HepG2 (cell line): ENCODE results near the gene TGM5. TPM values are rescaled to one million over a fixed set of nuclear protein-coding genes. Genes with fewer than 3 reads are reported as not detected.

Source experiments
- ATAC-seq: fragments of 200-7000 bp; cut with Tn5 transposase; 3 replicates; pipeline ENCODE4 v1.9.1; 2020; ENCODE audit warnings: mild to moderate bottlenecking, moderate library complexity
- BruUV-seq: library from RNA; stranded (reverse); fragments of 400-500 nt; replicated peaks from 2 replicates; lab custom pipeline; 2021; lab: Mats Ljungman, UMichigan
- CTCF ChIA-PET: fragments of 300-600 bp; formaldehyde crosslinking; extraction: SDS; loops from one replicate; lab custom pipeline; 2021; ENCODE audit warnings: low total read pairs, inconsistent platforms, low intra/inter-chr PET ratio; lab: Yijun Ruan, JAX
- POLR2A ChIA-PET: fragments of 350-600 bp; sonication (Branson Sonifier 250); formaldehyde crosslinking; loops from one replicate; lab custom pipeline; 2020; ENCODE audit warnings: antibody characterized with exemption, inconsistent platforms; lab: Yijun Ruan, JAX
- DNase-seq: peaks from one replicate; pipeline ENCODE4 v3.0.0-alpha.2; 2015; ENCODE audit warnings: low spot score
- FAIRE-seq: peaks from 3 replicates; lab custom pipeline; 2011; peaks lifted over from hg19 to GRCh38; lab: Jason Lieb, UNC
- H2AFZ ChIP-seq: one replicate; pipeline ENCODE4 v1.6.1; 2011; ENCODE audit warnings: low read length, inconsistent platforms
- H3K27ac ChIP-seq: fragments of 300-600 bp; 3 replicates; pipeline ENCODE4 v1.8.0; 2011; ENCODE audit warnings: mixed run types, mild to moderate bottlenecking, mixed read lengths, low read length, inconsistent platforms; ENCODE audit not compliant: insufficient read depth; ENCODE audit errors: extremely low read length
- H3K27me3 ChIP-seq, 2 experiments: fragments of 200-600 bp in 1 of 2; 2 replicates in 1 of 2; 3 replicates in 1 of 2; pipeline versions ENCODE4 v1.6.0 to v1.8.0; 2011; ENCODE audit warnings: low read length in 2 of 2, mild to moderate bottlenecking in 2 of 2, moderate library complexity in 2 of 2, inconsistent platforms in 1 of 2; ENCODE audit not compliant: insufficient read depth in 2 of 2, control insufficient read depth in 1 of 2
- H3K36me3 ChIP-seq, 2 experiments: fragments of 200-600 bp in 1 of 2; replicated peaks in 1 of 2; 2 replicates in 1 of 2; 3 replicates in 1 of 2; pipeline versions ENCODE4 v1.5.1 to v1.8.0; 2011; ENCODE audit warnings: low read length in 2 of 2, inconsistent platforms in 1 of 2; ENCODE audit not compliant: insufficient read depth in 2 of 2, control insufficient read depth in 1 of 2
- H3K4me1 ChIP-seq: 2 replicates; pipeline ENCODE4 v1.5.1; 2012; ENCODE audit warnings: low read length, inconsistent platforms; ENCODE audit not compliant: insufficient read depth
- H3K4me2 ChIP-seq: 2 replicates; pipeline ENCODE4 v1.6.0; 2011; ENCODE audit warnings: low read depth, low read length, inconsistent platforms
- H3K4me3 ChIP-seq, 3 experiments: fragments of 200-600 bp in 1 of 3; sonication (generic), shearing (Covaris generic) in 1 of 3; replicated peaks in 1 of 3; 2 replicates each; pipeline ENCODE4 v1.5.1; 2011 to 2016; ENCODE audit warnings: low read length in 3 of 3, inconsistent platforms in 2 of 3, low read depth in 2 of 3, mild to moderate bottlenecking in 2 of 3, control low read depth in 1 of 3, mixed read lengths in 1 of 3; ENCODE audit not compliant: insufficient read depth in 1 of 3
- H3K79me2 ChIP-seq: one replicate; pipeline ENCODE4 v1.6.1; 2011; ENCODE audit warnings: low read length, inconsistent platforms; ENCODE audit not compliant: insufficient read depth
- H3K9ac ChIP-seq: 2 replicates; pipeline ENCODE4 v1.6.0; 2011; ENCODE audit warnings: mild to moderate bottlenecking, low read depth, low read length, inconsistent platforms; ENCODE audit not compliant: insufficient read depth
- H3K9me3 ChIP-seq: 2 replicates; pipeline ENCODE4 v1.5.1; 2012; ENCODE audit warnings: mild to moderate bottlenecking, low read length
- H4K20me1 ChIP-seq: 2 replicates; pipeline ENCODE4 v1.6.0; 2011; ENCODE audit warnings: inconsistent platforms, mild to moderate bottlenecking, low read length, moderate library complexity; ENCODE audit not compliant: insufficient read depth
- ERF ChIP-seq: IDR thresholded peaks from 2 replicates; pipeline ENCODE4 v1.6.1; 2018; ENCODE audit warnings: missing biosample characterization, missing genetic modification reagents
- HMG20A ChIP-seq: IDR thresholded peaks from 2 replicates; pipeline ENCODE4 v1.6.1; 2016; ENCODE audit warnings: borderline replicate concordance
- HOXA5 ChIP-seq: sonication (generic); formaldehyde crosslinking; IDR thresholded peaks from 2 replicates; pipeline ENCODE4 v1.4.0; 2020; ENCODE audit warnings: missing genetic modification reagents
- KDM5B ChIP-seq: sonication (generic); formaldehyde crosslinking; IDR thresholded peaks from 2 replicates; pipeline ENCODE4 v1.4.0; 2020; ENCODE audit warnings: missing genetic modification reagents, mild to moderate bottlenecking, borderline replicate concordance
- NFE2L1 ChIP-seq: sonication (generic); formaldehyde crosslinking; IDR thresholded peaks from 2 replicates; pipeline ENCODE4 v1.4.0; 2020; ENCODE audit warnings: missing genetic modification reagents, mild to moderate bottlenecking, borderline replicate concordance
- REXO4 ChIP-seq: sonication (generic); formaldehyde crosslinking; IDR thresholded peaks from 2 replicates; pipeline ENCODE4 v1.8.0; 2022; ENCODE audit warnings: missing genetic modification reagents, mild to moderate bottlenecking, borderline replicate concordance
- RFXAP ChIP-seq: sonication (generic); formaldehyde crosslinking; IDR thresholded peaks from 2 replicates; pipeline ENCODE4 v1.4.0; 2020; ENCODE audit warnings: missing genetic modification reagents, borderline replicate concordance
- YEATS2 ChIP-seq: sonication (generic); formaldehyde crosslinking; IDR thresholded peaks from 2 replicates; pipeline ENCODE4 v1.4.0; 2020; ENCODE audit warnings: missing genetic modification reagents, borderline replicate concordance
- ZNF143 ChIP-seq: sonication (generic); formaldehyde crosslinking; IDR thresholded peaks from 2 replicates; pipeline ENCODE4 v1.4.0; 2020; ENCODE audit warnings: missing genetic modification reagents
- ZNF333 ChIP-seq: sonication (generic); formaldehyde crosslinking; IDR thresholded peaks from 2 replicates; pipeline ENCODE4 v1.4.0; 2020; ENCODE audit warnings: mild to moderate bottlenecking, missing genetic modification reagents, borderline replicate concordance
- ZNF33B ChIP-seq: sonication (generic); formaldehyde crosslinking; IDR thresholded peaks from 2 replicates; pipeline ENCODE4 v1.5.1; 2020; ENCODE audit warnings: mild to moderate bottlenecking, missing genetic modification reagents
- ZNF790 ChIP-seq: sonication (generic); formaldehyde crosslinking; IDR thresholded peaks from 2 replicates; pipeline ENCODE4 v1.8.0; 2022; ENCODE audit warnings: missing genetic modification reagents, mild to moderate bottlenecking, borderline replicate concordance
- ZSCAN9 ChIP-seq: IDR thresholded peaks from 2 replicates; pipeline ENCODE4 v1.6.1; 2016; ENCODE audit warnings: borderline replicate concordance
- WGBS: methylation state at CpG from one replicate; pipeline ENCODE4 v1.1.6; 2017; ENCODE audit warnings: low lambda C conversion rate; 5-methylcytosine and 5-hydroxymethylcytosine counted together
- in situ Hi-C: cut with HindIII; loops from 2 replicates; pipeline ENCODE4 v1.10.0; 2017; ENCODE audit warnings: low pct_unique_long_range_greater_than_20kb; ENCODE audit not compliant: extremely low pct_ligation_motif_present
- intact Hi-C: fragments of 100-400 bp; cut with micrococcal nuclease; formaldehyde crosslinking; loops from one replicate; pipeline ENCODE4 v1.10.0; 2022; ENCODE audit not compliant: unreplicated experiment
- polyA plus RNA-seq, 8 experiments: library from polyadenylated mRNA; depleted of rRNA in 3 of 8; stranded (reverse) in 7 of 8; unstranded in 1 of 8; fragments of >200 nt; fragmentation: Illumina TruSeq in 4 of 8; extraction: Trizol in 4 of 8; gene quantifications; 2 replicates each; pipeline versions ENCODE4 v1.2.1 to v1.2.3, GENCODE V29; 2011 to 2016; ENCODE audit warnings: low read depth in 4 of 8, missing spikeins in 1 of 8, mixed read lengths in 1 of 8; ENCODE audit not compliant: insufficient read depth in 1 of 8
- total RNA-seq, 5 experiments: library from RNA; depleted of rRNA; stranded (reverse); fragments of >200 nt; fragmentation: Illumina TruSeq; extraction: Trizol; gene quantifications; 2 replicates each; pipeline ENCODE4 v1.2.3, GENCODE V29; 2016; ENCODE audit warnings: low read depth in 1 of 5
- TF ChIP-seq, protein P1 (sequence below): sonication (generic); formaldehyde crosslinking; IDR thresholded peaks from 2 replicates; pipeline ENCODE4 v1.8.0; 2022; ENCODE audit warnings: missing genetic modification reagents, low read depth, mild to moderate bottlenecking, borderline replicate concordance
- TF ChIP-seq, protein P2 (sequence below): sonication (generic); formaldehyde crosslinking; IDR thresholded peaks from 2 replicates; pipeline ENCODE4 v1.4.0; 2020; ENCODE audit warnings: missing genetic modification reagents
- TF ChIP-seq, protein P3 (sequence below): fragments of 450-650 bp; IDR thresholded peaks from 2 replicates; pipeline ENCODE4 v1.6.1; 2017
- TF ChIP-seq, protein P4 (sequence below): IDR thresholded peaks from 2 replicates; pipeline ENCODE4 v1.6.1; 2016
- TF ChIP-seq, protein P5 (sequence below): sonication (generic); formaldehyde crosslinking; IDR thresholded peaks from 2 replicates; pipeline ENCODE4 v1.4.0; 2020; ENCODE audit warnings: mild to moderate bottlenecking, missing genetic modification reagents

The TGM5 gene
- total and polyA plus RNA-seq, 2 of the 13 experiments (the other 11 are each of a cell fraction or from before 2014, with no cell fraction given): 0.18 to 0.65 TPM

DNA sequence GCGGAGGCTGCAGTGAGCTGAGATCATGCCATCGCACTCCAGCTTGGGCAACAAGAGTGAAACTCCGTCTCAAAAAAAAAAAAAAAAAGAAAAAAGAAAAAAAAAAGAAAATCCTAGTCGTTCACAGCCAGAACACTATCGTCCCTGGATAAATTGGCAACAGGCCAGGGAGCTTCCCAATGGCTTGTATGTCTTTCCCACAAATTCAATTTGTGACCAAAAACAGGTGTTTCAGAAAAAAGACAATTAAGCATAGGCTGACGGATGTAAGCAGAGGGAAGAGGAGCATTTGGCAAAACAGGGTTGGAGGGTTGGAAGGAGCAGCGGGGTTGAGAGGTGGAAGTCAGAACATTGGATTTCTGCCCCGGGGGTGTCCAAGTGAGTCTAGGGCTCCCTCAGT, 54.4 kb downstream of the TGM5 start:
- 38% methylated on average over 8 of the region's 8 CpGs for WGBS
- no peak for ATAC-seq
- TF ChIP-seq ZNF33B (CRISPR knock-in tag) (no peak), REXO4 (CRISPR knock-in tag) (no peak), KDM5B (CRISPR knock-in tag) (no peak), ZSCAN9 (CRISPR knock-in tag) (no peak), ZNF333 (CRISPR knock-in tag) (no peak), ERF (CRISPR knock-in tag) (no peak), RFXAP (CRISPR knock-in tag) (no peak), NFE2L1 (CRISPR knock-in tag) (no peak), HMG20A (CRISPR knock-in tag) (no peak), ZNF143 (CRISPR knock-in tag) (no peak), ZNF790 (no peak), HOXA5 (CRISPR knock-in tag) (no peak), YEATS2 (CRISPR knock-in tag) (no peak)
- TF ChIP-seq, protein P1, sequence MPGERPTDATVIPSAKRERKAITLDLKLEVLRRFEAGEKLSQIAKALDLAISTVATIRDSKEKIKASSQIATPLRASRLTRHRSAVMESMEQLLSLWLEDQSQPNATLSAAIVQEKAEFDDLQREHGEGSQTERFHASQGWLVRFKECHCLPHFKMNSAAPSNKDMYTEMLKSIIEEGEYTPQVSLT: no peak
- TF ChIP-seq, protein P2, sequence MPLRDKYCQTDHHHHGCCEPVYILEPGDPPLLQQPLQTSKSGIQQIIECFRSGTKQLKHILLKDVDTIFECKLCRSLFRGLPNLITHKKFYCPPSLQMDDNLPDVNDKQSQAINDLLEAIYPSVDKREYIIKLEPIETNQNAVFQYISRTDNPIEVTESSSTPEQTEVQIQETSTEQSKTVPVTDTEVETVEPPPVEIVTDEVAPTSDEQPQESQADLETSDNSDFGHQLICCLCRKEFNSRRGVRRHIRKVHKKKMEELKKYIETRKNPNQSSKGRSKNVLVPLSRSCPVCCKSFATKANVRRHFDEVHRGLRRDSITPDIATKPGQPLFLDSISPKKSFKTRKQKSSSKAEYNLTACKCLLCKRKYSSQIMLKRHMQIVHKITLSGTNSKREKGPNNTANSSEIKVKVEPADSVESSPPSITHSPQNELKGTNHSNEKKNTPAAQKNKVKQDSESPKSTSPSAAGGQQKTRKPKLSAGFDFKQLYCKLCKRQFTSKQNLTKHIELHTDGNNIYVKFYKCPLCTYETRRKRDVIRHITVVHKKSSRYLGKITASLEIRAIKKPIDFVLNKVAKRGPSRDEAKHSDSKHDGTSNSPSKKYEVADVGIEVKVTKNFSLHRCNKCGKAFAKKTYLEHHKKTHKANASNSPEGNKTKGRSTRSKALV: no peak
- TF ChIP-seq, protein P3, sequence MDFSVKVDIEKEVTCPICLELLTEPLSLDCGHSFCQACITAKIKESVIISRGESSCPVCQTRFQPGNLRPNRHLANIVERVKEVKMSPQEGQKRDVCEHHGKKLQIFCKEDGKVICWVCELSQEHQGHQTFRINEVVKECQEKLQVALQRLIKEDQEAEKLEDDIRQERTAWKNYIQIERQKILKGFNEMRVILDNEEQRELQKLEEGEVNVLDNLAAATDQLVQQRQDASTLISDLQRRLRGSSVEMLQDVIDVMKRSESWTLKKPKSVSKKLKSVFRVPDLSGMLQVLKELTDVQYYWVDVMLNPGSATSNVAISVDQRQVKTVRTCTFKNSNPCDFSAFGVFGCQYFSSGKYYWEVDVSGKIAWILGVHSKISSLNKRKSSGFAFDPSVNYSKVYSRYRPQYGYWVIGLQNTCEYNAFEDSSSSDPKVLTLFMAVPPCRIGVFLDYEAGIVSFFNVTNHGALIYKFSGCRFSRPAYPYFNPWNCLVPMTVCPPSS: no peak
- TF ChIP-seq, protein P4, sequence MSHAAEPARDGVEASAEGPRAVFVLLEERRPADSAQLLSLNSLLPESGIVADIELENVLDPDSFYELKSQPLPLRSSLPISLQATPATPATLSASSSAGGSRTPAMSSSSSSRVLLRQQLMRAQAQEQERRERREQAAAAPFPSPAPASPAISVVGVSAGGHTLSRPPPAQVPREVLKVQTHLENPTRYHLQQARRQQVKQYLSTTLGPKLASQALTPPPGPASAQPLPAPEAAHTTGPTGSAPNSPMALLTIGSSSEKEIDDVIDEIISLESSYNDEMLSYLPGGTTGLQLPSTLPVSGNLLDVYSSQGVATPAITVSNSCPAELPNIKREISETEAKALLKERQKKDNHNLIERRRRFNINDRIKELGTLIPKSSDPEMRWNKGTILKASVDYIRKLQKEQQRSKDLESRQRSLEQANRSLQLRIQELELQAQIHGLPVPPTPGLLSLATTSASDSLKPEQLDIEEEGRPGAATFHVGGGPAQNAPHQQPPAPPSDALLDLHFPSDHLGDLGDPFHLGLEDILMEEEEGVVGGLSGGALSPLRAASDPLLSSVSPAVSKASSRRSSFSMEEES (CRISPR knock-in tag): no peak
- TF ChIP-seq, protein P5, sequence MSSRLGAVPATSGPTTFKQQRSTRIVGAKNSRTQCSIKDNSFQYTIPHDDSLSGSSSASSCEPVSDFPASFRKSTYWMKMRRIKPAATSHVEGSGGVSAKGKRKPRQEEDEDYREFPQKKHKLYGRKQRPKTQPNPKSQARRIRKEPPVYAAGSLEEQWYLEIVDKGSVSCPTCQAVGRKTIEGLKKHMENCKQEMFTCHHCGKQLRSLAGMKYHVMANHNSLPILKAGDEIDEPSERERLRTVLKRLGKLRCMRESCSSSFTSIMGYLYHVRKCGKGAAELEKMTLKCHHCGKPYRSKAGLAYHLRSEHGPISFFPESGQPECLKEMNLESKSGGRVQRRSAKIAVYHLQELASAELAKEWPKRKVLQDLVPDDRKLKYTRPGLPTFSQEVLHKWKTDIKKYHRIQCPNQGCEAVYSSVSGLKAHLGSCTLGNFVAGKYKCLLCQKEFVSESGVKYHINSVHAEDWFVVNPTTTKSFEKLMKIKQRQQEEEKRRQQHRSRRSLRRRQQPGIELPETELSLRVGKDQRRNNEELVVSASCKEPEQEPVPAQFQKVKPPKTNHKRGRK (CRISPR knock-in tag): no peak
- intact Hi-C loops: no loop called here
- POLR2A ChIA-PET: no interaction called here
- Histone ChIP-seq H3K4me2 (no peak overlapping the region), H3K4me1 (no peaks in the 10 kb centered on the region), H3K27me3 (peaks cover 1 to 51% of the 10 kb centered on the region in 2 experiments; a peak in 3 of 5 replicates), H4K20me1 (no peaks in the 10 kb centered on the region), H3K36me3 (no peaks in the 10 kb centered on the region), H3K79me2 (no peaks in the 10 kb centered on the region), H3K4me3 (no peak overlapping the region), H3K27ac (no peak overlapping the region), H3K9me3 (no peaks in the 10 kb centered on the region), H3K9ac (no peak overlapping the region), H2AFZ (no peak overlapping the region)
- in situ Hi-C loops: loop anchor here (25.0 kb wide), 1 partner anchor 500 kb away; no protein-coding TSS in a partner anchor
- CTCF ChIA-PET: no interaction called here
- DNase-seq: no peak
- FAIRE-seq: no peak
- no TSS peak for BruUV-seq
